Right lobe of liver (tissue), 4 donors: ENCODE results near the gene DNAAF8.

ENCODE experiments used
- POLR2A ChIP-seq: fragments of 450-650 bp; IDR thresholded peaks from one replicate; pipeline ENCODE4 v1.6.1; 2017; ENCODE audit warnings: antibody characterized with exemption, mild to moderate bottlenecking
- TF ChIP-seq, protein P1 (sequence below), 4 donors: fragments of 200-600 bp in 3 of 4; fragments of 450-650 bp in 1 of 4; IDR thresholded peaks; one replicate each; pipeline versions ENCODE4 v1.5.1 to v1.8.0; 2016 to 2022; ENCODE audit warnings: antibody characterized with exemption in 4 of 4, mild to moderate bottlenecking in 2 of 4
- donor health status: DM: no; HTN: no; CAD: no.
- donor health status: DM: no; HTN: no; CAD: no.
- donor health status: DM: no; HTN: yes; CAD: no.

DNA sequence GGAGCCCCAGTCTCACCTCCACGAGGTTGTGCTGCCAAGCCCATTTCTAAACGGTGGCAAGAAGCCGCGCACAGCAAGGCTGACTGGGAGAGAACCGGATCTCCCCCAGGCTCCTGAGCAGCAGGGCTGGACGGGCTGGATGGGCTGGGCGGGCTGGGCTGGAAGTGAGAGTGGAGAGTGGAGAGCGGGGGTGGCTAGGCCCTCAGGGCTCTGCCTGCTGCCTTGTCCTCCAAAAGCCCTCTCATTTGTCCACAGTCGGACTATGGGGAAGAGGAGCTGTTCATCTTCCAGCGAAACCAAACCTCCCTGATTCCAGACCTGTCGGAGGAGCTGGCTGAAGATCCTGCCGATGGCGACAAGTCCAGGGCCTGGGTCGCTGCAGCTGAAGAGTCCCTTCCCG lies 3.2 kb downstream of the DNAAF8 start:
- TF ChIP-seq, protein P1, sequence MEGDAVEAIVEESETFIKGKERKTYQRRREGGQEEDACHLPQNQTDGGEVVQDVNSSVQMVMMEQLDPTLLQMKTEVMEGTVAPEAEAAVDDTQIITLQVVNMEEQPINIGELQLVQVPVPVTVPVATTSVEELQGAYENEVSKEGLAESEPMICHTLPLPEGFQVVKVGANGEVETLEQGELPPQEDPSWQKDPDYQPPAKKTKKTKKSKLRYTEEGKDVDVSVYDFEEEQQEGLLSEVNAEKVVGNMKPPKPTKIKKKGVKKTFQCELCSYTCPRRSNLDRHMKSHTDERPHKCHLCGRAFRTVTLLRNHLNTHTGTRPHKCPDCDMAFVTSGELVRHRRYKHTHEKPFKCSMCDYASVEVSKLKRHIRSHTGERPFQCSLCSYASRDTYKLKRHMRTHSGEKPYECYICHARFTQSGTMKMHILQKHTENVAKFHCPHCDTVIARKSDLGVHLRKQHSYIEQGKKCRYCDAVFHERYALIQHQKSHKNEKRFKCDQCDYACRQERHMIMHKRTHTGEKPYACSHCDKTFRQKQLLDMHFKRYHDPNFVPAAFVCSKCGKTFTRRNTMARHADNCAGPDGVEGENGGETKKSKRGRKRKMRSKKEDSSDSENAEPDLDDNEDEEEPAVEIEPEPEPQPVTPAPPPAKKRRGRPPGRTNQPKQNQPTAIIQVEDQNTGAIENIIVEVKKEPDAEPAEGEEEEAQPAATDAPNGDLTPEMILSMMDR (IDR thresholded peaks at IDR 0.05): no peak
- TF ChIP-seq POLR2A: no peak
